Neural cell (in vitro differentiated cells): ENCODE measurements around the gene ECE1.

ENCODE experiments used
- CTCF ChIP-seq: fragments of 450-650 bp; IDR thresholded peaks from 2 replicates; pipeline ENCODE4 v1.5.1; 2014; ENCODE audit warnings: antibody characterized with exemption, mild to moderate bottlenecking, moderate library complexity; ENCODE audit not compliant: poor library complexity, severe bottlenecking
- EP300 ChIP-seq: fragments of 450-650 bp; conservative IDR thresholded peaks from 2 replicates; pipeline ENCODE4 v1.6.1; 2014; ENCODE audit warnings: antibody characterized with exemption, mild to moderate bottlenecking, moderate library complexity; ENCODE audit not compliant: poor library complexity, severe bottlenecking
- POLR2AphosphoS5 ChIP-seq: IDR thresholded peaks from 2 replicates; pipeline ENCODE4 v1.6.1; 2012
- RAD21 ChIP-seq: fragments of 450-650 bp; conservative IDR thresholded peaks from 2 replicates; pipeline ENCODE4 v1.6.1; 2014; ENCODE audit warnings: antibody characterized with exemption, mild to moderate bottlenecking, moderate library complexity
- REST ChIP-seq: IDR thresholded peaks from 2 replicates; pipeline ENCODE4 v1.6.1; 2012; ENCODE audit warnings: borderline replicate concordance
- SMC3 ChIP-seq: fragments of 450-650 bp; conservative IDR thresholded peaks from 2 replicates; pipeline ENCODE4 v1.6.1; 2014; ENCODE audit warnings: antibody characterized with exemption, mild to moderate bottlenecking, moderate library complexity; ENCODE audit not compliant: poor library complexity

GRCh38 chr1:21337010-21337437, 46.8 kb upstream of the ECE1 start:
- TF ChIP-seq CTCF (no peak), POLR2AphosphoS5 (no peak), REST (no peak), EP300 (no peak), SMC3 (no peak), RAD21 (no peak)
